Smooth muscle cell (in vitro differentiated cells): Measurements from ENCODE around the gene GALNT7. TPM values are rescaled to one million over a fixed set of nuclear protein-coding genes. Genes with fewer than 3 reads are reported as not detected.

Experiments
- DNase-seq: peaks from one replicate; lab custom pipeline; 2025; ENCODE audit not compliant: unreplicated experiment; lab: John Stamatoyannopoulos, UW
- H2AFZ ChIP-seq: fragments of 200-600 bp; sonication (generic); 2 replicates; pipeline ENCODE4 v1.6.0; 2016; ENCODE audit warnings: antibody characterized with exemption, low read depth, mild to moderate bottlenecking
- H3F3A ChIP-seq: fragments of 200-600 bp; sonication (generic); 2 replicates; pipeline ENCODE4 v1.6.0; 2017; ENCODE audit warnings: antibody characterized with exemption, low read depth
- H3K27ac ChIP-seq: fragments of 200-600 bp; sonication (generic); 2 replicates; pipeline ENCODE4 v1.5.1; 2016; ENCODE audit warnings: low read depth, mild to moderate bottlenecking
- H3K27me3 ChIP-seq: fragments of 200-600 bp; sonication (generic); 2 replicates; pipeline ENCODE4 v1.6.1; 2016; ENCODE audit warnings: low read depth, mild to moderate bottlenecking
- H3K36me3 ChIP-seq: fragments of 200-600 bp; sonication (generic); 2 replicates; pipeline ENCODE4 v1.5.1; 2016; ENCODE audit warnings: low read depth
- H3K4me1 ChIP-seq: fragments of 200-600 bp; sonication (generic); 2 replicates; pipeline ENCODE4 v1.5.1; 2016; ENCODE audit warnings: low read depth
- H3K4me2 ChIP-seq: fragments of 200-600 bp; sonication (generic); 2 replicates; pipeline ENCODE4 v1.6.0; 2016; ENCODE audit warnings: mild to moderate bottlenecking
- H3K4me3 ChIP-seq: fragments of 200-600 bp; sonication (generic); 2 replicates; pipeline ENCODE4 v1.5.1; 2016; ENCODE audit warnings: mild to moderate bottlenecking
- H3K79me2 ChIP-seq: fragments of 200-600 bp; sonication (generic); 2 replicates; pipeline ENCODE4 v1.6.0; 2016; ENCODE audit warnings: low read depth, mild to moderate bottlenecking
- H3K9ac ChIP-seq: fragments of 200-600 bp; sonication (generic); 2 replicates; pipeline ENCODE4 v1.6.0; 2016; ENCODE audit warnings: low read depth
- H3K9me3 ChIP-seq: fragments of 200-600 bp; sonication (generic); replicated peaks from 2 replicates; pipeline ENCODE4 v1.5.1; 2016; ENCODE audit warnings: low read depth
- H4K20me1 ChIP-seq: fragments of 200-600 bp; sonication (generic); 2 replicates; pipeline ENCODE4 v1.6.0; 2016; ENCODE audit warnings: low read depth
- CTCF ChIP-seq: fragments of 200-600 bp; sonication (generic); IDR thresholded peaks from 2 replicates; pipeline ENCODE4 v1.5.1; 2017; ENCODE audit warnings: borderline replicate concordance, mild to moderate bottlenecking, antibody characterized with exemption; ENCODE audit not compliant: insufficient read depth, poor library complexity, severe bottlenecking
- WGBS: methylation state at CpG from one replicate; pipeline ENCODE4 v1.1.7; 2016; ENCODE audit warnings: low lambda C conversion rate; 5-methylcytosine and 5-hydroxymethylcytosine counted together
- polyA plus RNA-seq: library from polyadenylated mRNA; unstranded; fragments of >200 nt; fragmentation: Nextera tagmentation; extraction: Ambion mirVana; gene quantifications from 2 replicates; pipeline ENCODE4 v1.2.1, GENCODE V29; 2016
- total RNA-seq: library from RNA; depleted of rRNA; stranded (reverse); fragments of >200 nt; gene quantifications from 2 replicates; pipeline ENCODE4 v1.2.3, GENCODE V29; 2014

GALNT7 gene
- total and polyA plus RNA-seq, 2 experiments from 2014 or later: 9.0 to 33.4 TPM

GRCh38 chr4:173343832-173344397 lies 175.3 kb downstream of the GALNT7 start:
- Histone ChIP-seq H3K27me3 (no peaks in the 10 kb centered on the region), H2AFZ (no peak overlapping the region)
- 62% methylated on average over 3 of the region's 3 CpGs for WGBS

GRCh38 chr4:173345648-173346047 lies 177.0 kb downstream of the GALNT7 start:
- Histone ChIP-seq H3K9ac (no peak overlapping the region), H3K27ac (no peak overlapping the region), H3K79me2 (no peaks in the 10 kb centered on the region), H3K4me2 (peak overlapping the region; percentile 52), H3K9me3 (no peaks in the 10 kb centered on the region), H4K20me1 (no peaks in the 10 kb centered on the region), H3K27me3 (no peaks in the 10 kb centered on the region), H3F3A (no peaks in the 10 kb centered on the region), H3K4me3 (no peak overlapping the region), H2AFZ (no peak overlapping the region), H3K36me3 (no peaks in the 10 kb centered on the region), H3K4me1 (peaks cover 10% of the 10 kb centered on the region)
- no peak for TF ChIP-seq CTCF
- DNase-seq: no peak
- 78% methylated on average over 2 of the region's 2 CpGs for WGBS

More at GRCh38 chr4:173343832-173344397, 175.3 kb downstream of the GALNT7 start:
- TF ChIP-seq CTCF: no peak
- H3K4me1 ChIP-seq: peaks cover 14% of the 10 kb centered on the region
- no peak overlapping the region for H3K4me2 ChIP-seq
- no peaks in the 10 kb centered on the region for H3K9me3 ChIP-seq
- no peaks in the 10 kb centered on the region for H3K79me2 ChIP-seq
- no peaks in the 10 kb centered on the region for H3K36me3 ChIP-seq
- no peaks in the 10 kb centered on the region for H3F3A ChIP-seq
- no peak overlapping the region for H3K4me3 ChIP-seq
- no peaks in the 10 kb centered on the region for H4K20me1 ChIP-seq
- no peak overlapping the region for H3K9ac ChIP-seq
- H3K27ac ChIP-seq: no peak overlapping the region
- DNase-seq: no peak

- no peak for TF ChIP-seq CTCF
- Histone ChIP-seq H3K27ac (no peak overlapping the region), H4K20me1 (no peaks in the 10 kb centered on the region), H3K9me3 (no peaks in the 10 kb centered on the region), H3K9ac (no peak overlapping the region), H3K4me1 (peaks cover 7% of the 10 kb centered on the region), H3F3A (no peaks in the 10 kb centered on the region), H3K36me3 (no peaks in the 10 kb centered on the region), H3K79me2 (no peaks in the 10 kb centered on the region), H3K27me3 (no peaks in the 10 kb centered on the region), H3K4me3 (no peak overlapping the region), H3K4me2 (peak overlapping the region; percentile 52), H2AFZ (no peak overlapping the region)
- no peak for DNase-seq
- WGBS: 55% methylated on average over 2 of the region's 2 CpGs
Measured at GRCh38 chr4:173346074-173346473, 177.5 kb downstream of the GALNT7 start.

GRCh38 chr4:173347467-173347866 lies 178.9 kb downstream of the GALNT7 start:
- H3K27me3 ChIP-seq: no peaks in the 10 kb centered on the region
- H3K27ac ChIP-seq: no peak overlapping the region
- no peak overlapping the region for H3K9ac ChIP-seq
- TF ChIP-seq CTCF: no peak
- H3K4me1 ChIP-seq: peaks cover 7% of the 10 kb centered on the region
- no peaks in the 10 kb centered on the region for H3K36me3 ChIP-seq
- DNase-seq: no peak
- no peak overlapping the region for H3K4me3 ChIP-seq
- H3F3A ChIP-seq: no peaks in the 10 kb centered on the region
- 100% methylated on average over 1 of the region's 1 CpG for WGBS
- H2AFZ ChIP-seq: no peak overlapping the region
- no peak overlapping the region for H3K4me2 ChIP-seq
- H3K79me2 ChIP-seq: no peaks in the 10 kb centered on the region
- H3K9me3 ChIP-seq: no peaks in the 10 kb centered on the region
- no peaks in the 10 kb centered on the region for H4K20me1 ChIP-seq
